ENCODE measurements around the gene MVP. TPM values are rescaled to one million over a fixed set of nuclear protein-coding genes. Genes with fewer than 3 reads are reported as not detected.

MVP gene
- total RNA-seq, 2 donors from 2014 or later: 86.1 to 180 TPM

DNA sequence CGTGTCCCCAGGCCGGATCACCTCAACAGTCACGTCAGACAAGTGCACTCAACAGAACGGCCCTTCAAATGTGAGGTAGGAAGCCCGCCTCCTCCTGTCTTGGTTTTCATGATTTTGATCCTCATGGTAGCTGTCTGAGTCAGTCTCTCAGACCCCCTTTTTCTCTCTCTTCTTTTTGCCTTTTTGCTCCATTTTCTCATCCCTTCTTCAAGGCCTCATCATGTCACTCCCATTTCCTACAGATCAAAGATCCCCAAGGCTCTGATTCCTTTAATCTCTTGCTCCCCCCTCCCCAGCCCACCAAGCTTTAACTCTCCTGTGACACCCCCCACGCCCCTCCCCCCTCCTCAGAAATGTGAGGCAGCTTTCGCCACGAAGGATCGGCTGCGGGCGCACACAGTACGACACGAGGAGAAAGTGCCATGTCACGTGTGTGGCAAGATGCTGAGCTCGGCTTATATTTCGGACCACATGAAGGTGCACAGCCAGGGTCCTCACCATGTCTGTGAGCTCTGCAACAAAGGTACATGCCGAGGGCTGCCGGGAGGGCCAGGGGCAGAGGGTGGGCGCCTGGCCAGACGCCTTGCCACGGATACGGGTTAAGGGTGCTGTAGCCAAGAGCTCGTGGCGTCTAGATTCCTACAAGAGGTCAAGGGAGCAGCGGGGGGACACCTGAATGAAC, 11.9 kb upstream of the MVP start:
- Mint-ChIP-seq H3K4me3 (peak overlapping the region; percentile 99), H3K4me1 (ENCODE audit: low read depth in 2 of 2) (peaks cover 49 to 52% of the 10 kb centered on the region in 2 donors), H3K27me3 (no peaks in the 10 kb centered on the region), H3K27ac (peak overlapping the region; percentile 93 to 97), H3K9me3 (no peaks in the 10 kb centered on the region), H3K36me3 (peaks cover 7% of the 10 kb centered on the region)
- DNase-seq (ENCODE audit: low spot score) (no peak), ATAC-seq (no peak)

DNA sequence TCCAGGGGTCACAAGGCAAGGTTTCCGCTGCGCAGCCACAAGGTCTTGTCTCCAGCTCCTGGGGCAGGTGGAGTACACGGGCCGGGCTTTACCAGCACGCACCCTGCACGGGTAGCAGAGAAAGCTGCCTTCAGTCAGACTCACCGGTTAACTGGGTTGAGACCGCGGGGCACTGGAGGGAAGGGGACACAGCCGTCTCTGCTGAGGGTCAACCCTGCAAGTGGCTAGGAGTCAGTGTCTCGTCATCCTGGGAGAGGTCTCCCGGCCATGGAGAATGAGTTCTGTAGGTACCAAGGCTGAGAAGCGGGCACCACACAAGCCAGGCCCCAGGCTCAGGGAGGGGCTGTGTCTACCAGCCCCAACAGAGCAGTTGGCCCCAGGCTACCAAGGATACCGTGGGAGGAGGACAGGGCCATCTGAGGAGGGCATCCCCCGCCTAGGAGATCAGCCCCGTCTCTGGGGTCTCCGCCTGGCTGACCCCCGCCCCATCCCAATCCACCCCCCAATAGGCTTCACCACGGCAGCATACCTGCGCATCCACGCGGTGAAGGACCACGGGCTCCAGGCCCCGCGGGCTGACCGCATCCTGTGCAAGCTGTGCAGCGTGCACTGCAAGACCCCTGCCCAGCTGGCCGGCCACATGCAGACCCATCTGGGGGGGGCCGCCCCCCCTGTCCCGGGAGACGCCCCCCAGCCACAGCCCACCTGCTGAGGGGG, 11.1 kb upstream of the MVP start:
- H3K36me3 Mint-ChIP-seq: peaks cover 7% of the 10 kb centered on the region
- ATAC-seq: no peak
- peak overlapping the region; percentile 93 to 97 for H3K27ac Mint-ChIP-seq
- no peaks in the 10 kb centered on the region for H3K9me3 Mint-ChIP-seq
- H3K27me3 Mint-ChIP-seq: no peaks in the 10 kb centered on the region
- H3K4me3 Mint-ChIP-seq: peak overlapping the region; percentile 99
- DNase-seq (ENCODE audit: low spot score): no peak
- peaks cover 42 to 46% of the 10 kb centered on the region in 2 donors for H3K4me1 Mint-ChIP-seq (ENCODE audit: low read depth in 2 of 2)

DNA sequence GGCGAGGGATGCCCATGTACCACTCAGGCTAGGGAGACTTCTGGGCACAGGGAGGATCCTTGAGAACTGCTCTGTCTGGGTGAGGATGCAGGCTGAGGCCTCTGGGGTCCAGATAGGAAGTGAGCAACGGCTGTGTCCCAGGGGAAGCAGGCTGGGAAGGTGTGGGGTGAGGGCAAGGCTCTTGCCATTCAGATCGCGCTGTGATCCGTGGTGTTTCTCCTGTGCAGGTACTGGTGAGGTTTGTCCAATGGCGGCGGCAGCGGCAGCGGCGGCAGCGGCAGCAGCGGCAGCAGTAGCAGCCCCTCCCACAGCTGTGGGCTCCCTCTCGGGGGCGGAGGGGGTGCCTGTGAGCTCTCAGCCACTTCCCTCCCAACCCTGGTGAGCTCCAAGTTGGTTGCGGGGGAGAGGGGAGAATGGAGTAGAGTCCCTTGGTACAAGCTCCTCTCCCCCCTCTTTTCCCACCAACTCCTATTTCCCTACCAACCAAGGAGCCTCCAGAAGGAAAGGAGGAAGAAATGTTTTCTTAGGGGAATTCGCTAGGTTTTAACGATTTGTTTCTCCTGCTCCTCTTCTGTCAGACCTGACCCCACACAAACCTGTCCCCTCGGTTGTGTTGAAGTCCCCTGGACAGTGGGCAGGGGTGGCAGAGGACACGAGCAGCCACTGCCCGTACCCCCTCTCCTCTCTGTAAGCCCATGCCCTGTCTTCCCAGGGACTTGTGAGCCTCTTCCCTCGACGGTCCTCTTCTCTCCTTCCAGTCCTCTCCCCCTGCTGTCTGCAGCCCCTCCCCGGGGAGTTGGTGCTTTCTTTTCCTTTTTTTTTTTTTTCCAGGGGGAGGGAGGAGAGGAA, 10.2 kb upstream of the MVP start:
- DNase-seq (ENCODE audit: low spot score) (no peak), ATAC-seq (no peak)
- H3K9me3 Mint-ChIP-seq: no peaks in the 10 kb centered on the region
- H3K4me1 Mint-ChIP-seq (ENCODE audit: low read depth in 2 of 2): peaks cover 41 to 47% of the 10 kb centered on the region in 2 donors
- H3K27ac Mint-ChIP-seq: peak overlapping the region; percentile 55 to 75
- H3K4me3 Mint-ChIP-seq: peak overlapping the region; percentile 91
- no peaks in the 10 kb centered on the region for H3K27me3 Mint-ChIP-seq
- peaks cover 7% of the 10 kb centered on the region for H3K36me3 Mint-ChIP-seq

DNA sequence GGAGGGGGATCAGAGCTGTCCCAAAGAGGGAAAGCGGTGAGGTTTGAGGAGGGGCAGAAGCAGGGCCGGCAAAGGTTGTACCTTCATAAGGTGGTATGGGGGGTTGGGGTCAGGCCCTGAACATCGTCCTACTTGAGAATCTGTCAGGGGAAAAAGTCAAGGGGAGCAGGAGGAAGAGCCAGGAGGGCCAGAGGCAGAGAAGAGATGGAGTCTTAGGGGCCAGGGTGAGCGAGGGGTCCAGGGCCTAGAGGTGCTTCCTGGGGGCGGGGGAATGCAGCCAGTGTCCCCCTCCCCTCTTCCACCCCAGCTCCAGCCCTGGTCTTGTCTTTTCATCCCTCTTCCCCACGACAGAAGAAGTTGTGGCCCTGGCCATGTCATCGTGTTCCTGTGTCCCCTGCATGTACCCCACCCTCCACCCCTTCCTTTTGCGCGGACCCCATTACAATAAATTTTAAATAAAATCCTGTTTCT, 9.5 kb upstream of the MVP start:
- DNase-seq (ENCODE audit: low spot score) (no peak), ATAC-seq (no peak)
- peaks cover 7% of the 10 kb centered on the region for H3K36me3 Mint-ChIP-seq
- peaks cover 42 to 49% of the 10 kb centered on the region in 2 donors for H3K4me1 Mint-ChIP-seq (ENCODE audit: low read depth in 2 of 2)
- H3K4me3 Mint-ChIP-seq: peak overlapping the region; percentile 91
- peak overlapping the region; percentile 55 to 75 for H3K27ac Mint-ChIP-seq
- H3K9me3 Mint-ChIP-seq: no peaks in the 10 kb centered on the region
- no peaks in the 10 kb centered on the region for H3K27me3 Mint-ChIP-seq

DNA sequence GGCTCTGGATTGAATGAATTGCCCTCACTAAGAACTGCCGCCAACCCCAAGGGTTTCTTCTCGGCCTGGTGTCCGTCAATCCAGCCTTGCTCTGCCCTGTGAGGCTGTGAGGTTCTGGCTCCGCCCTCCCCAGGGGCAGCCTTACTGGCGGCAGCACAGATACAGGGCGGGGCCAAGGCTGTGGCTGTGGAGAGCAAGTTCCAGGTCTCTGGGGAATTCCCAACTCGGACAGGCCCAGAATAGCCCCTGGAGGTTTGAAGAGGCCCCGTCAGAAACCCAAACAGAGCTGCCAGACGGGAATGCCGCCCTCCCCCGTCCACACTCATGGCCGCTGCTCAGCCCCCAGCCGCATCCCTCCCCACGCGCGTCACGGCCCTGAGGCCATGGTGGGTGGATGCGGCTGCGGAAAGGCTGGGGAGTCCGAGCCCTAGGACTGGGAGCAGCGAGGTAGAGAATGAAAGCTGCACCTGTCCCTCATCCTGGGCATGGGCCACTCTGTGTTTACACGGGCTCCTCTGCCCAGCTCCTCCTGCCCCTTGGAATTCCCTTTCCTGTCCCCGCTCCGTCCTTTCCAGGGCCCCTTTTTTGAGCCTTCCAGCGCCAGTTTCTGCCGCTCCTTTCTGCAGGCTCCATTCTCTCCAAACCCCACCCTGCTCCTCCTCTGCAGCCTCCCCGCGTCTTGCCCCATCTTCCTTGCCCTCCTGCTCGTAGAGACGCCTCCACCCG, 8.9 kb upstream of the MVP start:
- peak; percentile 92 for DNase-seq (ENCODE audit: low spot score)
- peak; percentile 64 to 75 for ATAC-seq
- Mint-ChIP-seq H3K27ac (peak overlapping the region; percentile 55 to 75), H3K36me3 (peaks cover 7% of the 10 kb centered on the region), H3K27me3 (no peaks in the 10 kb centered on the region), H3K4me1 (ENCODE audit: low read depth in 2 of 2) (peaks cover 42 to 53% of the 10 kb centered on the region in 2 donors), H3K4me3 (peak overlapping the region; percentile 91), H3K9me3 (no peaks in the 10 kb centered on the region)

DNA sequence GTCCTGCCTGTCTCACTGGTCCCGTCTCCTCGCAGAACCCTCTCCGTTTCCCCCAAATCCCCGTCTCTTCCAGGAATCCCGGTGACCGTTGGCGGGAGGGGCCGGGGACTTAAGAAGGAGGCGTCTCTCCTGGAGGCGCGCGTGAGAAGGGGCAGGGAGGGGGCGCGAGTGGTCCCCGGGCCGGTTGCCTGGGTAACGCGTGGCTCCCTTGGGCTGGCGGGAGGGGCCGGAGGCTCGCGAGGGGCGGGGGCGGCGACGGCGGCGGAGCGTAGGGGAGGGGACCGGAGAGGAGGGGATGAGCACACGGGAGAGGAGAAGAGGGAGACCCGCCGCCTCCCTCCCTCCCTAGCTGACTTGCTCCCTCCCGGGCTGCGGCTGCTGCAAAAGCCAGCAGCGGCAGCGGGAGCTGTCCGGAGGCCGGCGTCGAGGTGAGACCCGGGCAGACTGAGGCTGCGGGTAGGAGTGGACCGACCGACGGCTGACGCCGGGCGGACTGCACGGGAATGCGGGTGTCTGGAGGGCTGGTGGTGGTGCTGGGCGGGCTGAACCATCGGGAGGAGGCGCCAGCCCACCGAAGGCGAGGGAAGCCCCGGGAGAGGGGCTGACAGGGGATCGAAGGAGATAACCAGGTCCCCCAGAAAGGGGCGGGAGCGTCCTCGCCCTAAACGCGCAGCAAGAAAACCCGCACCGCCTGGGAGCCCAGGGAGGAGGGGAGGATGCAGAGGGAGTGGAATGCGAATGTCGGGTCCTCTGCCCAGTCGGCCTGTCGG, 8.2 kb upstream of the MVP start, which contains the start of gene PRRT2:
Gene PRRT2 (plus strand): TSS at position 298 of the 770 bp plus-strand sequence. CDS start 862 bp downstream, outside the sequence.
- no peaks in the 10 kb centered on the region for H3K27me3 Mint-ChIP-seq
- DNase-seq (ENCODE audit: low spot score) (peak; percentile 72), ATAC-seq (no peak)
- H3K9me3 Mint-ChIP-seq: no peaks in the 10 kb centered on the region
- peaks cover 48 to 60% of the 10 kb centered on the region in 2 donors for H3K4me1 Mint-ChIP-seq (ENCODE audit: low read depth in 2 of 2)
- peaks cover 7% of the 10 kb centered on the region for H3K36me3 Mint-ChIP-seq
- H3K27ac Mint-ChIP-seq: peak within 1 kb of the TSS; percentile 55 to 75
- H3K4me3 Mint-ChIP-seq: peak within 1 kb of the TSS; percentile 91

DNA sequence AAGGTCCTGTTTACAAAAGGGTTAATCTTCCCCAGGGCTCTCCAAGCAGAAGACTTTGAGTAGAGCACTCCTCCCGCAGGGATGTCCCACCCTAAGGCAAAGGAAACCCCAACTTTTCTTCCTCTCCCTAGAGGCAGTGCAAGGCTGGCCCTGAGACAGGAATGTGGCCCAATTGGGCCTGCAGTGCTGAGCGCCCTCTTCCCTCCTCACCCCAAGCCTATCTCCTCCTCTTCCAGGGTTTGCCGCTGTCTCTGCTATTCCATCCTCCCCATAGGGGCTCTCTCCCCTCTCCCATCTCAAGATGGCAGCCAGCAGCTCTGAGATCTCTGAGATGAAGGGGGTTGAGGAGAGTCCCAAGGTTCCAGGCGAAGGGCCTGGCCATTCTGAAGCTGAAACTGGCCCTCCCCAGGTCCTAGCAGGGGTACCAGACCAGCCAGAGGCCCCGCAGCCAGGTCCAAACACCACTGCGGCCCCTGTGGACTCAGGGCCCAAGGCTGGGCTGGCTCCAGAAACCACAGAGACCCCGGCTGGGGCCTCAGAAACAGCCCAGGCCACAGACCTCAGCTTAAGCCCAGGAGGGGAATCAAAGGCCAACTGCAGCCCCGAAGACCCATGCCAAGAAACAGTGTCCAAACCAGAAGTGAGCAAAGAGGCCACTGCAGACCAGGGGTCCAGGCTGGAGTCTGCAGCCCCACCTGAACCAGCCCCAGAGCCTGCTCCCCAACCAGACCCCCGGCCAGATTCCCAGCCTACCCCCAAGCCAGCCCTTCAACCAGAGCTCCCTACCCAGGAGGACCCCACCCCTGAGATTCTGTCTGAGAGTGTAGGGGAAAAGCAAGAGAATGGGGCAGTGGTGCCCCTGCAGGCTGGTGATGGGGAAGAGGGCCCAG, 7.3 kb upstream of the MVP start:
- Mint-ChIP-seq H3K4me1 (ENCODE audit: low read depth in 2 of 2) (peaks cover 48 to 56% of the 10 kb centered on the region in 2 donors), H3K36me3 (peaks cover 7% of the 10 kb centered on the region), H3K9me3 (no peaks in the 10 kb centered on the region), H3K4me3 (peak overlapping the region; percentile 91), H3K27ac (no peak overlapping the region), H3K27me3 (no peaks in the 10 kb centered on the region)
- no peak for DNase-seq (ENCODE audit: low spot score)
- ATAC-seq: no peak

DNA sequence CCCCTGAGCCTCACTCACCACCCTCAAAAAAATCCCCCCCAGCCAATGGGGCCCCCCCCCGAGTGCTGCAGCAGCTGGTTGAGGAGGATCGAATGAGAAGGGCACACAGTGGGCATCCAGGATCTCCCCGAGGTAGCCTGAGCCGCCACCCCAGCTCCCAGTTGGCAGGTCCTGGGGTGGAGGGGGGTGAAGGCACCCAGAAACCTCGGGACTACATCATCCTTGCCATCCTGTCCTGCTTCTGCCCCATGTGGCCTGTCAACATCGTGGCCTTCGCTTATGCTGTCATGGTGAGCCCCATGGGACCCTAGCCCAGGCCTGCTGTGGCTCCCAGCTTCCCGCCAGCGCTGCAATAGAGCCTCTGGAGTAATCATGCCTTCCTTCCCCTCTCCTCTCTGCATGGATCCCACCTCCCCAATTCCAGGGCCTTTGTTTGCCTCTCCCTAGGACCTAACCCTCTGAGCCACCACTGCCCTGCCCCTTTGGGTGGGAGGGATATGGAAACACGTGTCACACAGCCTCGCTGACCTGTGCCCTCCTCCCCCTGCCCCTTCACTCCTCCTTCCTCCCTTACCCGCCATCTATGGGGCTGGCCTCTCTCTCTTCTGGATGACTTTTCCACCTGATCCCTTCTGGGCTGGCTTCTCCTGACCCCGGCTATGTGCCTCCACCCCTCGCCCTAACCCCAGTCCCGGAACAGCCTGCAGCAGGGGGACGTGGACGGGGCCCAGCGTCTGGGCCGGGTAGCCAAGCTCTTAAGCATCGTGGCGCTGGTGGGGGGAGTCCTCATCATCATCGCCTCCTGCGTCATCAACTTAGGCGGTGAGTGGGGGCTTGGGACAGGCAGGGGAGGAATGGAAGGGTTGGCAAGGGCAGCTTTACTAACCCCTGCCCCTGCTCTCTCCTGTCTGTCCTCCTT, 6.4 kb upstream of the MVP start:
- Mint-ChIP-seq H3K4me3 (no peak overlapping the region), H3K27me3 (no peaks in the 10 kb centered on the region), H3K4me1 (ENCODE audit: low read depth in 2 of 2) (peaks cover 47 to 57% of the 10 kb centered on the region in 2 donors), H3K9me3 (no peaks in the 10 kb centered on the region), H3K36me3 (peaks cover 7% of the 10 kb centered on the region), H3K27ac (peak overlapping the region; percentile 84 to 90)
- ATAC-seq (no peak), DNase-seq (ENCODE audit: low spot score) (no peak)

DNA sequence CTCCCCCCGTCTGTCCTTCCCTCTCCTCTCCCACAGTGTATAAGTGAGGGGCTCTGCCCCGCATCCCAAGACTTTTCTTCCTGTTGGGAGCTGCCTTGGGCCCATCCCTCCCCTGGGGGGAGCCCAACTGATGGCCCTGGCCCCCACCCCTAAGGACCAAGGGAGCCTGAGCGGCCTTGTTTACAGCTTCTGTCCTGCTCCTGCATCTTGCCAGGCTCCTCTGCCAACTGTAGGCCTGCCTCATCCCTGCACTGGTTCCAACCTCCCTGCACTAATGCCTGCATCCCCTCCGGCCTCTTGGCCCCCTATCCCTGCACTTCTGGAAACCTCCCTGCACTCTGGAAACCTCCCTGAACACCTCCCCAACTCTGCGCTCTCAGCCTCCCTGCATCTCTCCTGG, 5.7 kb upstream of the MVP start:
- peaks cover 7% of the 10 kb centered on the region for H3K36me3 Mint-ChIP-seq
- H3K27ac Mint-ChIP-seq: peak overlapping the region; percentile 84 to 90
- peak overlapping the region; percentile 89 for H3K4me3 Mint-ChIP-seq
- DNase-seq (ENCODE audit: low spot score) (no peak), ATAC-seq (no peak)
- no peaks in the 10 kb centered on the region for H3K9me3 Mint-ChIP-seq
- H3K4me1 Mint-ChIP-seq (ENCODE audit: low read depth in 2 of 2): peaks cover 54 to 63% of the 10 kb centered on the region in 2 donors
- no peaks in the 10 kb centered on the region for H3K27me3 Mint-ChIP-seq

DNA sequence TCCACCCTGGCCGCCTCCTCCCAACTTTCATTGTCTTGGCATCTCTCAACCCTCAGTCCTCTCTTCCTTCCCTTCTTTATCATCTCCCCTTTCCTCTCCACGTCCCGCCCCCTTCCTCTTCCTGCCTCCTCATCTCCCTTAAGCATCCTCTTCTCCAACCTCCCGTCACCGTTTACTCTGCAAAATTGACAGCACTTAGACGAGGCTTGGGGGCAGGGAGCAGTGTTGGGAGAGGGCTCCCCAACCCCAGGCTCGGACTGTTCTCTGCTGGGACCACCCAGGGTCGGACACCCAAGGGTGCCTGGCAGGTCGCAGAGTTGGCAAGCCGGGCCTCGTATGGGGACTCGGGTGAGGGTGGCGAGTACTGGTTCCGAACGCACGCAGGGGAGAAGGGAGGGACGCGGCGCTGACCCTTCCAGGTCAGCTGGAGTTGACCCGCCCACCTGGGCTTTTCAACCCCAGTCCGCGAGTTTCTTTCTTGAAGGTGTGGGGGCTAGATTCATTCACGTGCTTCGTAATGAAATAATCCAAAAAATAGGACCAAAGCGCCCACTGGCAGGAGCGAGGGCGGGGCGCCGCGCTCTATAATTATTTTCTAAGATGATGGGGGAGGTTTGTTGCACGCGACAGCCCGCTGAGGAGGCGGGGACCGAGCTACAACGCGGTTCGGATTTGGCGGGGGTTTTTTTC, 5.1 kb upstream of the MVP start:
- Mint-ChIP-seq H3K27ac (peak overlapping the region; percentile 84 to 90), H3K36me3 (peaks cover 7% of the 10 kb centered on the region), H3K27me3 (no peaks in the 10 kb centered on the region), H3K4me3 (peak overlapping the region; percentile 89), H3K4me1 (ENCODE audit: low read depth in 2 of 2) (peaks cover 59 to 65% of the 10 kb centered on the region in 2 donors), H3K9me3 (no peaks in the 10 kb centered on the region)
- DNase-seq (ENCODE audit: low spot score) (no peak), ATAC-seq (no peak)

All from natural killer cell treated with Interleukin-12 subunit alpha and Interleukin-12 subunit beta and Interleukin-15 and Interleukin-18, amount 100 ng/mL, for 72 hours (primary cell).